Measurements from ENCODE around the gene FAM234A. TPM values are rescaled to one million over a fixed set of nuclear protein-coding genes. Genes with fewer than 3 reads are reported as not detected.

Gene FAM234A
- total and polyA plus RNA-seq, 2 donors (not counting 3 experiments of a cell fraction or from before 2014, with no cell fraction given) = 70.4 to 89.4 TPM

DNA sequence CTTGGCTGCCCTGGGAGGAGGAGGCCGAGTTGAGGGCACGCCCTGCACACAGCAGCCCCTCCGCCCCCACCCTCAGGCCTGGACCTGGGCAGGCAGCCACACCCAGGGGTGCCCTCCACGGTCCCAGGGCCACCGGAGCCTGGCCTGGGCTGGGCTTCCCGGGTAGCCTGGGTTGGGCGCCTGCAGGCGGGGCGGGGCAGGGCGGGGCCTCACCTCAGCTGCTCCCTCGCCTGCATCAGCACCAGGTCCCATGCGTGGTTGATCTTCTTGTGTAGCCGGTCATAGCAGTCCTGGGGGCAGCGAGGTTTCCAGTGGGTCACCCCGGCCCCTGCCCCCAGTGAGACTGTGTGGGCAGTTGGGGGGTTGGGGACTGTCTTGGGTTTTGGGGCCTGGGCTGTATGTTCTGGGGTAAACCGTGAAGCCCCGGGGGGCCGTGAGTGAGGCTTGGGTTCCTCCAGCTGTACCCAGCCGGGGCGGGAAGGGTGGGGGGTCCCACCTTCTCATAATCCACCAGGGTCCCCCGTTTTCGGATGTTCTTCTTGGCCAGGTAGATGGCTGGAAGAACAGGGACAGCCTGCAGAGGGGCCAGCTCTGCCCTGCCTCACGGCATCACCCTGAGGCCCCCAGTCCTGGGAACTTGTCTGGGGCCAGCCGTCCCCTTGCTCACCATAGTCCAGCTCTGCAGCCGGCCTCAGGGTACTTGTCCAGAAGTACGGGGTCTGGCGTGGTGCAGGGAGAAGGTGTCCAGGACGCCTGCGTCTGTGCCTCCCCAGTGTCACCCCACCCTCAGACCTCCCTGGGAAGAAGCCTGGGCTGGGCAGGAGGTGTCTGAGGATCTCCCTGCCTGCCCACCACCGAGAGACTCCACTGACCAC lies 39.2 kb downstream of the FAM234A start:
- dilution Hi-C loops (cut with MboI; ENCODE audit: extremely low pct_ligation_motif_present, low sequenced_read_pairs) (no loop called here), intact Hi-C loops (cut with micrococcal nuclease) (no loop called here)
- Histone ChIP-seq H3K4me2 (ENCODE audit: insufficient read depth, low read length) (no peak overlapping the region), H3K36me3 (ENCODE audit: control insufficient read depth in 2 of 2, extremely low read depth in 1 of 2, insufficient read depth in 2 of 2, low read length in 2 of 2) (no peaks in the 10 kb centered on the region), H4K20me1 (replicated peaks; ENCODE audit: control insufficient read depth, extremely low read depth, insufficient read depth, low read length) (no peaks in the 10 kb centered on the region), H2AFZ (ENCODE audit: low read depth, low read length) (no peak overlapping the region), H3K27me3 (ENCODE audit: control insufficient read depth in 2 of 2, insufficient read depth in 2 of 2, low read length in 2 of 2) (no peaks in the 10 kb centered on the region), H3K4me1 (ENCODE audit: control insufficient read depth, extremely low read depth, insufficient read depth, low read length) (peaks cover 3% of the 10 kb centered on the region), H3K27ac (ENCODE audit: insufficient read depth, low read depth, low read length) (no peak overlapping the region), H3K4me3 (replicated peaks in 1 of 3; ENCODE audit: insufficient read depth in 1 of 3, low read depth in 1 of 3, low read length in 3 of 3) (no peak overlapping the region), H3K9me1 (replicated peaks; ENCODE audit: control insufficient read depth, extremely low read depth, insufficient read depth, low read length) (no peaks in the 10 kb centered on the region), H3K79me2 (ENCODE audit: control insufficient read depth, insufficient read depth, low read length) (no peaks in the 10 kb centered on the region), H3K9ac (replicated peaks; ENCODE audit: extremely low read depth, insufficient read depth, low read length) (no peak overlapping the region), H3K9me3 (replicated peaks; ENCODE audit: control insufficient read depth, insufficient read depth, low read length) (no peaks in the 10 kb centered on the region)
- CTCF ChIA-PET = no interaction called here
- no peak for DNase-seq (ENCODE audit: low read depth, low spot score)
- TF ChIP-seq FOS (IDR thresholded peaks at IDR 0.05; ENCODE audit: borderline replicate concordance, insufficient read depth, low read length) (no peak), MYC (IDR thresholded peaks at IDR 0.05; ENCODE audit: low read depth, low read length) (no peak), JUN (IDR thresholded peaks at IDR 0.05; ENCODE audit: borderline replicate concordance, insufficient read depth, insufficient read length, low read depth) (no peak), POLR2AphosphoS5 (IDR thresholded peaks at IDR 0.05; ENCODE audit: insufficient read depth, low read depth, low read length) (no peak), GATA2 (IDR thresholded peaks at IDR 0.05; ENCODE audit: insufficient read depth, insufficient read length, low read depth, low read length) (no peak), EZH2 (IDR thresholded peaks at IDR 0.05; ENCODE audit: borderline replicate concordance, low read depth, low read length, severe bottlenecking) (no peak), POLR2A (IDR thresholded peaks at IDR 0.05; ENCODE audit: low read depth, low read length) (no peak)
- TF ChIP-seq, protein P1, sequence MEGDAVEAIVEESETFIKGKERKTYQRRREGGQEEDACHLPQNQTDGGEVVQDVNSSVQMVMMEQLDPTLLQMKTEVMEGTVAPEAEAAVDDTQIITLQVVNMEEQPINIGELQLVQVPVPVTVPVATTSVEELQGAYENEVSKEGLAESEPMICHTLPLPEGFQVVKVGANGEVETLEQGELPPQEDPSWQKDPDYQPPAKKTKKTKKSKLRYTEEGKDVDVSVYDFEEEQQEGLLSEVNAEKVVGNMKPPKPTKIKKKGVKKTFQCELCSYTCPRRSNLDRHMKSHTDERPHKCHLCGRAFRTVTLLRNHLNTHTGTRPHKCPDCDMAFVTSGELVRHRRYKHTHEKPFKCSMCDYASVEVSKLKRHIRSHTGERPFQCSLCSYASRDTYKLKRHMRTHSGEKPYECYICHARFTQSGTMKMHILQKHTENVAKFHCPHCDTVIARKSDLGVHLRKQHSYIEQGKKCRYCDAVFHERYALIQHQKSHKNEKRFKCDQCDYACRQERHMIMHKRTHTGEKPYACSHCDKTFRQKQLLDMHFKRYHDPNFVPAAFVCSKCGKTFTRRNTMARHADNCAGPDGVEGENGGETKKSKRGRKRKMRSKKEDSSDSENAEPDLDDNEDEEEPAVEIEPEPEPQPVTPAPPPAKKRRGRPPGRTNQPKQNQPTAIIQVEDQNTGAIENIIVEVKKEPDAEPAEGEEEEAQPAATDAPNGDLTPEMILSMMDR (IDR thresholded peaks at IDR 0.05; ENCODE audit: extremely low read depth in 1 of 2, insufficient read depth in 1 of 2, low read depth in 1 of 2, low read length in 2 of 2) = no peak
- TF ChIP-seq, protein P2, sequence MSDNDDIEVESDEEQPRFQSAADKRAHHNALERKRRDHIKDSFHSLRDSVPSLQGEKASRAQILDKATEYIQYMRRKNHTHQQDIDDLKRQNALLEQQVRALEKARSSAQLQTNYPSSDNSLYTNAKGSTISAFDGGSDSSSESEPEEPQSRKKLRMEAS (IDR thresholded peaks at IDR 0.05; ENCODE audit: insufficient read depth, insufficient read length) = no peak
- POLR2A ChIA-PET = no interaction called here
- no TSS peak for BruUV-seq (replicated peaks)
- FAIRE-seq = no peak

All from endothelial cell of umbilical vein (primary cell).